Vagina (tissue), 2 donors: ENCODE results near the gene HPCAL1.

Source experiments
- CTCF ChIP-seq, 3 experiments: fragments of 450-650 bp in 2 of 3; fragments of 200-600 bp in 1 of 3; sonication (generic) in 1 of 3; IDR thresholded peaks; one replicate each; pipeline ENCODE4 v1.5.1; 2017 to 2019; ENCODE audit warnings: antibody characterized with exemption in 3 of 3, mild to moderate bottlenecking in 2 of 3, moderate library complexity in 2 of 3
- POLR2A ChIP-seq, 2 donors: fragments of 450-650 bp; IDR thresholded peaks; one replicate each; pipeline ENCODE4 v1.6.1; 2017; ENCODE audit warnings: antibody characterized with exemption in 2 of 2, mild to moderate bottlenecking in 2 of 2, moderate library complexity in 2 of 2
- POLR2AphosphoS5 ChIP-seq, 2 donors: sonication (generic); formaldehyde crosslinking; IDR thresholded peaks; one replicate each; pipeline ENCODE4 v1.9.0; 2017; ENCODE audit warnings: antibody characterized with exemption in 2 of 2, mild to moderate bottlenecking in 2 of 2, low read depth in 1 of 2; ENCODE audit not compliant: insufficient read depth in 1 of 2

GRCh38 chr2:10278763-10279471 is 23.8 kb upstream of the HPCAL1 start:
- TF ChIP-seq CTCF (IDR thresholded peaks at IDR 0.05) (no peak), POLR2A (IDR thresholded peaks at IDR 0.05) (no peak), POLR2AphosphoS5 (IDR thresholded peaks at IDR 0.05; ENCODE audit: insufficient read depth in 1 of 2, low read depth in 1 of 2) (no peak)
